CD14-positive monocyte (primary cell): Measurements from ENCODE around the gene AGR3. TPM values are rescaled to one million over a fixed set of nuclear protein-coding genes. Genes with fewer than 3 reads are reported as not detected.

ENCODE experiments used
- DNase-seq, 3 donors: peaks; one replicate each; pipeline ENCODE4 v3.0.0-alpha.2; 2011 to 2022
- H2AFZ ChIP-seq: 2 replicates; pipeline ENCODE4 v1.6.0; 2012; ENCODE audit warnings: mild to moderate bottlenecking, low read depth, low read length, inconsistent platforms; ENCODE audit not compliant: insufficient read depth, poor library complexity, severe bottlenecking
- H3K27ac ChIP-seq, 2 donors: 1 replicate in 1 of 2; 2 replicates in 1 of 2; pipeline ENCODE4 v1.5.1; 2012 to 2013; ENCODE audit warnings: low read length in 2 of 2, control low read depth in 1 of 2, inconsistent platforms in 1 of 2, low read depth in 1 of 2, mild to moderate bottlenecking in 1 of 2
- H3K27me3 ChIP-seq, 2 donors: one replicate each; pipeline versions ENCODE4 v1.6.0 to v1.6.1; 2011 to 2013; ENCODE audit warnings: low read length in 2 of 2; ENCODE audit not compliant: control insufficient read depth in 2 of 2, insufficient read depth in 2 of 2
- H3K36me3 ChIP-seq, 2 donors: replicated peaks in 1 of 2; 1 replicate in 1 of 2; 2 replicates in 1 of 2; pipeline versions ENCODE4 v1.5.1 to v1.6.1; 2012 to 2013; ENCODE audit warnings: low read length in 2 of 2, control low read depth in 1 of 2, inconsistent platforms in 1 of 2, mild to moderate bottlenecking in 1 of 2; ENCODE audit not compliant: insufficient read depth in 2 of 2, control insufficient read depth in 1 of 2
- H3K4me1 ChIP-seq, 2 donors: 1 replicate in 1 of 2; 2 replicates in 1 of 2; pipeline versions ENCODE4 v1.5.1 to v1.6.1; 2012 to 2013; ENCODE audit warnings: low read length in 2 of 2, control low read depth in 1 of 2, inconsistent platforms in 1 of 2, mild to moderate bottlenecking in 1 of 2, moderate library complexity in 1 of 2; ENCODE audit not compliant: insufficient read depth in 2 of 2, control insufficient read depth in 1 of 2
- H3K4me2 ChIP-seq: replicated peaks from 2 replicates; pipeline ENCODE3; 2012; ENCODE audit warnings: low read length, moderate library complexity, mild to moderate bottlenecking; ENCODE audit not compliant: poor library complexity, severe bottlenecking; ENCODE audit errors: extremely low read depth
- H3K4me3 ChIP-seq, 3 experiments: fragments of 200-600 bp in 1 of 3; sonication (generic) in 1 of 3; replicated peaks in 1 of 3; 1 replicate in 2 of 3; 2 replicates in 1 of 3; pipeline ENCODE4 v1.5.1; 2011 to 2013; ENCODE audit warnings: low read length in 3 of 3, mild to moderate bottlenecking in 3 of 3, control low read depth in 2 of 3, low read depth in 2 of 3, inconsistent platforms in 1 of 3, moderate library complexity in 1 of 3
- H3K79me2 ChIP-seq: 2 replicates; pipeline ENCODE4 v1.6.0; 2012; ENCODE audit warnings: mild to moderate bottlenecking, control low read depth, inconsistent platforms, low read length, moderate library complexity; ENCODE audit not compliant: insufficient read depth
- H3K9ac ChIP-seq: 2 replicates; pipeline ENCODE4 v1.6.0; 2017; ENCODE audit warnings: low read length, mild to moderate bottlenecking; ENCODE audit not compliant: insufficient read depth, poor library complexity, severe bottlenecking
- H3K9me3 ChIP-seq, 2 donors: replicated peaks in 1 of 2; 1 replicate in 1 of 2; 2 replicates in 1 of 2; pipeline versions ENCODE4 v1.5.1 to v1.6.1; 2012 to 2013; ENCODE audit warnings: low read length in 2 of 2, control low read depth in 1 of 2; ENCODE audit not compliant: control insufficient read depth in 1 of 2, insufficient read depth in 1 of 2
- H4K20me1 ChIP-seq: 2 replicates; pipeline ENCODE4 v1.6.0; 2012; ENCODE audit warnings: mild to moderate bottlenecking, low read length, control low read depth, moderate library complexity; ENCODE audit not compliant: insufficient read depth
- H3K27ac Mint-ChIP-seq, 7 donors: one replicate each; pipeline ENCODE4 v1.8.0; 2020; ENCODE audit warnings: mild to moderate bottlenecking in 7 of 7, mixed read lengths in 7 of 7, moderate library complexity in 6 of 7, inconsistent platforms in 2 of 7
- H3K27me3 Mint-ChIP-seq, 3 donors: one replicate each; pipeline ENCODE4 v1.8.0; 2021 to 2022; ENCODE audit warnings: low read depth in 3 of 3, mild to moderate bottlenecking in 3 of 3, mixed read lengths in 3 of 3, moderate library complexity in 3 of 3, inconsistent platforms in 1 of 3
- H3K36me3 Mint-ChIP-seq, 2 donors: one replicate each; pipeline ENCODE4 v1.8.0; 2020; ENCODE audit warnings: mixed read lengths in 2 of 2, inconsistent platforms in 1 of 2, mild to moderate bottlenecking in 1 of 2
- H3K4me1 Mint-ChIP-seq: one replicate; pipeline ENCODE4 v1.8.0; 2020; ENCODE audit warnings: mild to moderate bottlenecking, mixed read lengths
- H3K4me3 Mint-ChIP-seq, 2 donors: one replicate each; pipeline ENCODE4 v1.8.0; 2020; ENCODE audit warnings: mild to moderate bottlenecking in 2 of 2, mixed read lengths in 2 of 2, moderate library complexity in 1 of 2
- H3K9me3 Mint-ChIP-seq, 7 donors: one replicate each; pipeline ENCODE4 v1.8.0; 2020 to 2022; ENCODE audit warnings: mixed read lengths in 7 of 7, mild to moderate bottlenecking in 6 of 7, moderate library complexity in 6 of 7, inconsistent platforms in 2 of 7
- CTCF ChIP-seq: fragments of 200-600 bp; IDR thresholded peaks from one replicate; pipeline ENCODE4 v1.8.0; 2022; ENCODE audit warnings: antibody characterized with exemption, mild to moderate bottlenecking
- WGBS: methylation state at CpG from one replicate; pipeline ENCODE4 v1.1.5; 2013; ENCODE audit warnings: missing lambda C conversion rate; ENCODE audit not compliant: insufficient coverage; 5-methylcytosine and 5-hydroxymethylcytosine counted together
- intact Hi-C, 2 donors: fragments of 100-400 bp; cut with micrococcal nuclease; formaldehyde crosslinking; loops; one replicate each; pipeline versions ENCODE4 v1.15.0 to v1.15.1; 2023
- polyA plus RNA-seq, 3 donors: library from polyadenylated mRNA; depleted of rRNA in 1 of 3; unstranded in 2 of 3; stranded (reverse) in 1 of 3; fragments of 300-500 nt in 2 of 3; fragments of >200 nt in 1 of 3; fragmentation: Illumina TruSeq in 2 of 3; gene quantifications; 1 replicate in 2 of 3; 2 replicates in 1 of 3; pipeline ENCODE4 v1.2.3, GENCODE V29; 2012 to 2021

The AGR3 gene
- polyA plus RNA-seq, 3 donors = not detected

GRCh38 chr7:16914771-16915170 lies 33.0 kb upstream of the AGR3 start:
- H3K27me3 Mint-ChIP-seq = peaks cover 0 to 1% (median 0%) of the 10 kb centered on the region in 3 donors
- Histone ChIP-seq H3K4me3 (no peak overlapping the region), H2AFZ (no peak overlapping the region), H3K4me1 (no peaks in the 10 kb centered on the region), H4K20me1 (no peaks in the 10 kb centered on the region), H3K36me3 (no peaks in the 10 kb centered on the region), H3K27me3 (no peaks in the 10 kb centered on the region), H3K27ac (no peak overlapping the region), H3K4me2 (no peak overlapping the region), H3K9ac (no peak overlapping the region), H3K79me2 (no peaks in the 10 kb centered on the region), H3K9me3 (no peaks in the 10 kb centered on the region)
- H3K27ac Mint-ChIP-seq = no peak overlapping the region
- no peaks in the 10 kb centered on the region for H3K4me1 Mint-ChIP-seq
- WGBS = 86% methylated on average over 1 of the region's 4 CpGs
- no peak for TF ChIP-seq CTCF
- H3K9me3 Mint-ChIP-seq = peaks cover 0 to 5% (median 1%) of the 10 kb centered on the region in 7 donors
- H3K36me3 Mint-ChIP-seq = no peaks in the 10 kb centered on the region
- intact Hi-C loops = loop anchor here (5.0 kb wide), 1 partner anchor 112 kb away; the partner anchor contains the start of gene AGR2 (in 2 of the 2)
- H3K4me3 Mint-ChIP-seq = no peak overlapping the region
- DNase-seq = no peak

GRCh38 chr7:16913643-16914042 lies 31.9 kb upstream of the AGR3 start:
- Mint-ChIP-seq H3K4me1 (no peaks in the 10 kb centered on the region), H3K9me3 (peaks cover 0 to 5% (median 1%) of the 10 kb centered on the region in 7 donors), H3K36me3 (no peaks in the 10 kb centered on the region), H3K27ac (no peak overlapping the region), H3K4me3 (no peak overlapping the region), H3K27me3 (peaks cover 0 to 1% (median 0%) of the 10 kb centered on the region in 3 donors)
- TF ChIP-seq CTCF = no peak
- Histone ChIP-seq H2AFZ (no peak overlapping the region), H3K4me3 (no peak overlapping the region), H3K27me3 (no peaks in the 10 kb centered on the region), H3K4me1 (no peaks in the 10 kb centered on the region), H3K79me2 (no peaks in the 10 kb centered on the region), H3K27ac (no peak overlapping the region), H3K9me3 (no peaks in the 10 kb centered on the region), H3K9ac (no peak overlapping the region), H3K4me2 (no peak overlapping the region), H4K20me1 (no peaks in the 10 kb centered on the region), H3K36me3 (no peaks in the 10 kb centered on the region)
- 87% methylated on average over 3 of the region's 5 CpGs for WGBS
- intact Hi-C loops = no loop called here
- DNase-seq = no peak
